GM23248 (cell line): ENCODE measurements around the gene DIP2A. TPM values are rescaled to one million over a fixed set of nuclear protein-coding genes. Genes with fewer than 3 reads are reported as not detected.

ENCODE experiments used
- DNase-seq: peaks from one replicate; pipeline ENCODE4 v3.0.0-alpha.2; 2015
- H2AFZ ChIP-seq: fragments of 200-600 bp; sonication (generic); 2 replicates; pipeline ENCODE4 v1.6.1; 2016; ENCODE audit warnings: antibody characterized with exemption
- H3F3A ChIP-seq: fragments of 200-600 bp; sonication (generic); 2 replicates; pipeline ENCODE4 v1.6.1; 2016; ENCODE audit warnings: mild to moderate bottlenecking, antibody characterized with exemption, mixed run types; ENCODE audit not compliant: insufficient read depth
- H3K27ac ChIP-seq: fragments of 200-600 bp; sonication (generic); 2 replicates; pipeline ENCODE4 v1.5.1; 2016; ENCODE audit warnings: mild to moderate bottlenecking
- H3K27me3 ChIP-seq: fragments of 200-600 bp; sonication (generic); replicated peaks from 2 replicates; pipeline ENCODE4 v1.6.1; 2016; ENCODE audit warnings: mild to moderate bottlenecking; ENCODE audit not compliant: insufficient read depth
- H3K36me3 ChIP-seq: fragments of 200-600 bp; sonication (generic); 2 replicates; pipeline ENCODE4 v1.6.1; 2016; ENCODE audit warnings: low read depth, mild to moderate bottlenecking
- H3K4me1 ChIP-seq: fragments of 200-600 bp; sonication (generic); 2 replicates; pipeline ENCODE4 v1.6.1; 2016; ENCODE audit warnings: mild to moderate bottlenecking; ENCODE audit not compliant: insufficient read depth
- H3K4me2 ChIP-seq: fragments of 200-600 bp; sonication (generic); one replicate; pipeline ENCODE4 v1.6.1; 2016; ENCODE audit warnings: mild to moderate bottlenecking; ENCODE audit not compliant: unreplicated experiment
- H3K4me3 ChIP-seq: fragments of 200-600 bp; sonication (generic); 2 replicates; pipeline ENCODE4 v1.5.1; 2016; ENCODE audit warnings: mild to moderate bottlenecking
- H3K79me2 ChIP-seq: fragments of 200-600 bp; sonication (generic); 2 replicates; pipeline ENCODE4 v1.6.1; 2016; ENCODE audit warnings: mild to moderate bottlenecking; ENCODE audit not compliant: insufficient read depth
- H3K9ac ChIP-seq: fragments of 200-600 bp; sonication (generic); 2 replicates; pipeline ENCODE4 v1.6.1; 2016; ENCODE audit warnings: mild to moderate bottlenecking
- H3K9me2 ChIP-seq: fragments of 200-600 bp; sonication (generic); 2 replicates; pipeline ENCODE4 v1.6.1; 2016; ENCODE audit warnings: mixed run types, mild to moderate bottlenecking, moderate library complexity; ENCODE audit not compliant: insufficient read depth
- H3K9me3 ChIP-seq: fragments of 200-600 bp; sonication (generic); one replicate; pipeline ENCODE4 v1.6.1; 2017; ENCODE audit warnings: low read depth
- H4K20me1 ChIP-seq: fragments of 200-600 bp; sonication (generic); 2 replicates; pipeline ENCODE4 v1.6.0; 2016; ENCODE audit not compliant: insufficient read depth
- EZH2 ChIP-seq: fragments of 200-600 bp; sonication (generic); IDR thresholded peaks from 2 replicates; pipeline ENCODE4 v1.6.1; 2018; ENCODE audit warnings: antibody characterized with exemption, mild to moderate bottlenecking; ENCODE audit not compliant: insufficient read depth, poor library complexity, severe bottlenecking
- EZH2phosphoT487 ChIP-seq: fragments of 200-600 bp; sonication (generic); IDR thresholded peaks from 2 replicates; pipeline ENCODE4 v1.6.1; 2018; ENCODE audit warnings: antibody characterized with exemption, moderate library complexity, mild to moderate bottlenecking, low read depth; ENCODE audit not compliant: insufficient read depth
- WGBS, 2 experiments: methylation state at CpG; one replicate each; pipeline ENCODE4 v1.1.6; 2015 to 2017; ENCODE audit warnings: low lambda C conversion rate in 2 of 2, low coverage in 1 of 2; ENCODE audit errors: missing lambda C conversion rate in 2 of 2; 5-methylcytosine and 5-hydroxymethylcytosine counted together
- in situ Hi-C: fragments of 300-500 bp; cut with MboI; formaldehyde crosslinking; loops from 2 replicates; pipeline ENCODE4 v1.15.0; 2020
- polyA plus RNA-seq: library from polyadenylated mRNA; unstranded; fragments of >200 nt; fragmentation: Nextera tagmentation; extraction: Ambion mirVana; gene quantifications from 2 replicates; pipeline ENCODE4 v1.2.1, GENCODE V29; 2016
- total RNA-seq: library from RNA; depleted of rRNA; stranded (reverse); fragments of >200 nt; shearing (Covaris generic); gene quantifications from 2 replicates; pipeline ENCODE4 v1.2.3, GENCODE V29; 2014

The DIP2A gene
- total and polyA plus RNA-seq, 2 experiments from 2014 or later, result 12.5 to 13.1 TPM

- no peaks in the 10 kb centered on the region for H3K9me3 ChIP-seq
- no peaks in the 10 kb centered on the region for H3K79me2 ChIP-seq
- in situ Hi-C loops, result no loop called here
- H2AFZ ChIP-seq, result no peak overlapping the region
- no peaks in the 10 kb centered on the region for H4K20me1 ChIP-seq
- no peak for DNase-seq
- H3F3A ChIP-seq, result no peaks in the 10 kb centered on the region
- H3K36me3 ChIP-seq, result 0 out of 2 replicates have a peak, but pooled peaks cover 5% of the 10 kb centered on the region
- no peak overlapping the region for H3K27ac ChIP-seq
- TF ChIP-seq EZH2phosphoT487 (no peak), EZH2 (no peak)
- H3K4me1 ChIP-seq, result no peaks in the 10 kb centered on the region
- no peaks in the 10 kb centered on the region for H3K9me2 ChIP-seq
- no peak overlapping the region for H3K4me2 ChIP-seq
- WGBS, 2 experiments, result 97% methylated on average over 30 to 31 of the region's 31 CpGs
- H3K4me3 ChIP-seq, result no peak overlapping the region
- no peaks in the 10 kb centered on the region for H3K27me3 ChIP-seq
- no peak overlapping the region for H3K9ac ChIP-seq
Measured at GRCh38 chr21:46411691-46412090, 47.0 kb upstream of the DIP2A start.

- Histone ChIP-seq H3K9me3 (no peaks in the 10 kb centered on the region), H3K27me3 (no peaks in the 10 kb centered on the region), H3K36me3 (0 out of 2 replicates have a peak, but pooled peaks cover 10% of the 10 kb centered on the region), H3K27ac (no peak overlapping the region), H2AFZ (no peak overlapping the region), H3K4me3 (no peak overlapping the region), H3F3A (no peaks in the 10 kb centered on the region), H3K79me2 (no peaks in the 10 kb centered on the region), H3K4me1 (no peaks in the 10 kb centered on the region), H3K9ac (no peak overlapping the region), H4K20me1 (no peaks in the 10 kb centered on the region), H3K4me2 (no peak overlapping the region), H3K9me2 (no peaks in the 10 kb centered on the region)
- DNase-seq, result no peak
- in situ Hi-C loops, result no loop called here
- TF ChIP-seq EZH2phosphoT487, result no peak
- no peak for TF ChIP-seq EZH2
- WGBS, 2 experiments, result 89 to 96% methylated on average over 16 to 39 of the region's 39 CpGs
Measured at GRCh38 chr21:46412521-46413364, 45.9 kb upstream of the DIP2A start.

DNA sequence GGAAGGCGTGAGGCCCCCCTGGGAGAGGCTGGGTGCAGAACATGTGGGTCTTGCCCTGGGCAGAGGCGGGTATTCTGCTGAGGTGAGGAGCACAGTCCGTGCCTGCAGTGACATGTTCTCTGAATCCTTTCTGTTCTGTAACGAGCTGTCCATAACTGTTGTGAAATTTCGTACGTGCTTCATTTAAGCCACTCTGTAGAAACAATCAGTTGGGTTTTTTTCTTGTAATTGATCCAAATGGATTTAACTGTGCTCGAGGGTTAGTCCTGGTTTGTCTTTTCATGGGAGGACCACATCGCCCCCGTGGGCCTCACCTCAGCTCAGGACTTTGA lies 45.4 kb upstream of the DIP2A start:
- H3K27ac ChIP-seq, result no peak overlapping the region
- H4K20me1 ChIP-seq, result no peaks in the 10 kb centered on the region
- no peak overlapping the region for H3K9ac ChIP-seq
- H3K36me3 ChIP-seq, result 0 out of 2 replicates have a peak, but pooled peaks cover 13% of the 10 kb centered on the region
- no peak overlapping the region for H3K4me3 ChIP-seq
- in situ Hi-C loops, result no loop called here
- H3K9me2 ChIP-seq, result no peaks in the 10 kb centered on the region
- H2AFZ ChIP-seq, result no peak overlapping the region
- no peak overlapping the region for H3K4me2 ChIP-seq
- no peak for DNase-seq
- H3F3A ChIP-seq, result no peaks in the 10 kb centered on the region
- 92 to 93% methylated on average over 9 of the region's 9 CpGs for WGBS, 2 experiments
- H3K9me3 ChIP-seq, result no peaks in the 10 kb centered on the region
- no peaks in the 10 kb centered on the region for H3K79me2 ChIP-seq
- no peaks in the 10 kb centered on the region for H3K27me3 ChIP-seq
- H3K4me1 ChIP-seq, result no peaks in the 10 kb centered on the region
- TF ChIP-seq EZH2phosphoT487 (no peak), EZH2 (no peak)

DNA sequence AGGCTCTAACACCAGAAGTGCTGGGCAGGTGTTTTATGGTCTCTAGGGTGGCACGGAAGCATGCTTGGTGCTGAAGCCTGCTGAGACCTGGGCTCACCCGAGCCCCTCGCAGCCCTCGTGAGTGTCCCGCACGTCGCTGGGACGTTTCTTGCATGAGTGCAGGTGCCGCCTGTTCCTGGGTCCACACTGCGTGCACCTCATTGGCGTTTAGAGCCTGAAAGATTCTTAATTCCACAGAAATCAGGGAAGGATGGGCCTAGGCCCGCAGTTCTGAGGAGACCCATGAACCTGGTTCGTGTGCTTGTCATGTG lies 43.8 kb upstream of the DIP2A start:
- Histone ChIP-seq H3F3A (no peaks in the 10 kb centered on the region), H3K4me2 (no peak overlapping the region), H3K4me3 (no peak overlapping the region), H3K9me2 (no peaks in the 10 kb centered on the region), H3K79me2 (no peaks in the 10 kb centered on the region), H3K4me1 (no peaks in the 10 kb centered on the region), H2AFZ (no peak overlapping the region), H3K36me3 (0 out of 2 replicates have a peak, but pooled peaks cover 13% of the 10 kb centered on the region), H4K20me1 (no peaks in the 10 kb centered on the region), H3K27ac (no peak overlapping the region), H3K9ac (no peak overlapping the region), H3K27me3 (no peaks in the 10 kb centered on the region), H3K9me3 (no peaks in the 10 kb centered on the region)
- DNase-seq, result no peak
- in situ Hi-C loops, result no loop called here
- 99 to 100% methylated on average over 11 to 13 of the region's 13 CpGs for WGBS, 2 experiments
- TF ChIP-seq EZH2, result no peak
- no peak for TF ChIP-seq EZH2phosphoT487

DNA sequence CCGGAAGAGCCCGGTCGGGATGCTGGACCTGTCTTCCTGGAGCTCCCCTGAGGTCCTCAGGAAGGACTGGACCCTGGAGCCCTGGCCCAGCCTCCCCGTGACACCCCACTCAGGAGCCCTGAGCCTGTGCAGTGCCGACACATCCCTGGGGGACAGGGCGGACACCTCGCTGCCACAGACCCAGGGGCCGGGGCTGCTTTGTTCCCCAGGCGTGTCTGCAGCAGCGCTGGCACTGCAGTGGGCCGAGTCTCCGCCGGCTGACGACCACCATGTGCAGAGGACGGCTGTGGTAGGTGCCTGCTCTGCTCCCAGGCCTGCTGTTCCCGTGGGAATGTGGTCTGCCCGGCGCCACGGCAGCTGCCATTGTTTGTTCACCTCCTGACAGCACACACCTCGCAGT lies 42.1 kb upstream of the DIP2A start:
- H3K79me2 ChIP-seq, result no peaks in the 10 kb centered on the region
- 88 to 89% methylated on average over 19 to 20 of the region's 20 CpGs for WGBS, 2 experiments
- no peak overlapping the region for H3K9ac ChIP-seq
- TF ChIP-seq EZH2 (no peak), EZH2phosphoT487 (no peak)
- no peaks in the 10 kb centered on the region for H3K27me3 ChIP-seq
- H3F3A ChIP-seq, result no peaks in the 10 kb centered on the region
- in situ Hi-C loops, result no loop called here
- no peak overlapping the region for H2AFZ ChIP-seq
- no peaks in the 10 kb centered on the region for H3K9me3 ChIP-seq
- no peak overlapping the region for H3K4me2 ChIP-seq
- no peak for DNase-seq
- no peaks in the 10 kb centered on the region for H3K4me1 ChIP-seq
- H3K27ac ChIP-seq, result no peak overlapping the region
- H3K9me2 ChIP-seq, result no peaks in the 10 kb centered on the region
- no peak overlapping the region for H3K4me3 ChIP-seq
- H4K20me1 ChIP-seq, result no peaks in the 10 kb centered on the region
- peaks cover 16% of the 10 kb centered on the region; the same call in 1 of the 2 replicates for H3K36me3 ChIP-seq
